NK-92 (cell line): ENCODE data around the gene ANKMY1.

Experiments used
- DNase-seq: peaks from one replicate; lab custom pipeline; 2025; ENCODE audit not compliant: unreplicated experiment; lab: John Stamatoyannopoulos, UW

Gene ANKMY1

DNA sequence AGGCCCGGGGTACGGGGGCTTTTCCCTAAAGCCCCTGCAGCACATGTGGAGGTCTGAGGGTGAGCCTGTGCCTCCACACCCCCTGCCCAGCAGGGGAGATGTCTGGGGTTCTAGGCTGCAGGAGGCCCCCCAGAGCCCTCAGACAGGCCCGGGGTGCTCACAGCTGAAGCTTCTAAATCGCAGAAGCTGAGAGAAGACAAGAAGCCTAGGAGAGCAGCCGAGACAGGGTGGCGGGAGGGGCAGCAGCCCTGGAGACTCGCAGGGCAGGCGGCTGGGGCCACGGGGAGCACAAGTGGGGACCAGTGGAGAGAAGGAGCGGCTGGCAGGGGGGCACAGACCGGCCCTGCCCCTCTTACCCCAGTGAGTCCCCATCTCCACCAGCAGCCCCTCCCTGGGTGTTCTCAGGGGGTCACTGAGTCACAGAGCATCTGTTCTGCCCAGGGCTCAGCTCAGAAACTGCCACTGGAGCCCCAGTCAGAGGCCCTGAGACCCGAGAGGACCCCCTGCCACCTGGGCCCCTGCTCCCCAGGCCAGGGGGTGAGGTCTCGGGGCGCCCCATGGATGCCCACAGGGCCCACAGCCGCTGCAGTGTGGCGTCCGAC lies 96.2 kb downstream of the ANKMY1 start:
- no peak for DNase-seq

GRCh38 chr2:240460781-240461431 lies 96.9 kb downstream of the ANKMY1 start:
- DNase-seq: no peak

DNA sequence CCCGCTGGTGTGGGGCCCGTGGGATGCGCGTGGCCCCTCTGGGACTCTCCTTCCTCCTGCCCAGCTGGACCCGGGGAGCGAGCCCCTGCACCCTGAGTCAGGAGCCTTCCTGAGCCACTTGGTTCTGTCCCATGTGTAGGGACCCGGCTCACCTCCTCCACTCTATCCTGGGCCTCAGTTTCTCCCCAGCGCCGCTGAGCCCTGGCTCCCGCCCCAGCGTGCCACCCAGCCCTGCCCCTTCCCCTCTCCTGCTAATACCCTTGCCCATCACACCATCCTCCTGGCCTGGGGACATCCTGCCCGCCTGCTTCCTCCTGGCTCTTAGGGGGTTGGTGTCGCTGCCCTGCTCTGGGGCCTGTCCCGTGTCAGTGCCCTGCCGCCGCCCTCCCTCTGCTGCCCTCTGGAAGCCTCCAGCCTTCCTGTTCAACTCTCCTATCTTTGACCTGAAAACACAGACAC lies 97.5 kb downstream of the ANKMY1 start:
- DNase-seq: no peak

- no peak for DNase-seq
Measured at GRCh38 chr2:240459401-240460252, 98.2 kb downstream of the ANKMY1 start.

GRCh38 chr2:240458900-240459391 lies 98.8 kb downstream of the ANKMY1 start:
- no peak for DNase-seq

DNA sequence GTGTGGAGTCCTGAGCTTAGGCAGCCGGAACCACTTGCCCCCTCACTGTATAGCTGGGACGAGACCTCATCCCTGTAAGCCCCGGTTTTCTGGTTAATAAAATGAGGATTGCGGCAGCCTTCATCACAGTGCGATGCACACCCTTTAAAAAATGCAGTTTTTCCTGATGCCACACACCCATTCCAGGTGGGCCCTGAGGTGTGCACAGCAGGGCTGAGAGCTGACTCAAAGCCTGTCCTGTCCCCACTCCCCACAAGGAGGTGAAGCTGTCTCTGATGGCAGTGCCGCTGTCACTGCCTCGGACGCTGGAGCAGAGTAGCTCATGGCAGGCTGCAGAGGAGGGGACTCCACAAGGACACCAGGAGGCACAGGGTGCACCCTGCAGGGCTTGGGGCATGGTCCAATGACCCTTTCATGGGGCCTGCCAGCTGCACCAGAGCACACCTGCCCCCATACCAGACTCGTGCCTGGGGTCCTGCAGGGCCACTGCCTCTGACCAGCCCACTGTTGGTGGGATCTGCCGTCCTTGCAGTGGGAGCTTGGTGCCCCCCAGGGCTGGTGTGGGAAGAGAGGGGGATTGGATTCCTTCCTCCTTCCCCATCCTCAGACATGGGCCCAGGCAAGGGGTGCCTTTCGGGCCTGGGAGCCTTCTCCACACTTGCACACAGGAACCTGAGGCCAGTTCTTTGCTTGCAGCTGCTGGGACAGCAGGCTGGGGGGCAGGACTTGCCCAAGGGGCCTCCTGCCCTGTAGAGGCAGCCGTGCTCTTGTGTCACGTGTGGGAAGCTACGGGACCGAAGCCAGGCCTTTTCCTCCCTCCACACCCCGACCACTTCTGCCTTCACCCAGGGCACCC lies 99.5 kb downstream of the ANKMY1 start:
- DNase-seq: no peak

DNA sequence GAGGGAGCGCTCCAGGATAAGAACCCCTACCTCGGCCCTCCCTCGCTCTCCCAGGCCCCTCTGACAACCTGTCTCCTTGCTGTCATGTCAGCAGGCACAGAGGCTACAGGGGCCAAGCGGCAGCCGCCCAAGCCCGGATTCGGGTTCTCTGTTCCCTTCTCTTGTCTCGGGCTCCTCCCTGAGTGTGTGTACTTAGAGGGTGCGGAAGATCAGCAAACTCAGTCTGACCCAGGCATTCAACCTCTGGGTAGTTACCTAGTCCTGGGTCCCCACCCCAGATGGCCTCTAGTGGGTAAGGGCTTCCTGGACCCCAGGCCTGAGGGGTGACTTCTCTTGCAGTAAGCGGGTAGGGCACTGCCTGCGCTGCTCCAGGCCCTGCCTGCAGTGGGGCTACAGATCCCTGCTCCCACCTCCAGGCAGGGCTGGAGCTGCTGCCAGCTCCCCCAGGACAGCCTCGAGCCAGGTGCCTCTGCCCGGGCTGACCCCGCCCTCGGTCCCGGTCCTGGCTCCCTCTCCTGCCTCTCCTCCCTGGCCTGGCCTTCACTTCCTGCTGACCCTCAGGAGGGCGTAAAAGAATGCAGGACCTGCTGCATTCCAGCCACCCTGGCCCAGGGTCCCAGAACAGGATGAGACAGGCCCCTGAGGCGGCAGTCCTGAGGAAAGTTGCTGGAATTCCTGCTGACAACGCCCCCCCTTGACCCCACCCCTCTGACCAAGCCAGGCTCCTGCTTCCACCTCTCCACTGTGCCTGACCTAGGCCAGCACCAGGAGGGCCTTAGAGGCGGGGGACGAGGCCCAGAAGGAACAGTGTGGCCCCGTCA lies 100.4 kb downstream of the ANKMY1 start:
- no peak for DNase-seq

DNA sequence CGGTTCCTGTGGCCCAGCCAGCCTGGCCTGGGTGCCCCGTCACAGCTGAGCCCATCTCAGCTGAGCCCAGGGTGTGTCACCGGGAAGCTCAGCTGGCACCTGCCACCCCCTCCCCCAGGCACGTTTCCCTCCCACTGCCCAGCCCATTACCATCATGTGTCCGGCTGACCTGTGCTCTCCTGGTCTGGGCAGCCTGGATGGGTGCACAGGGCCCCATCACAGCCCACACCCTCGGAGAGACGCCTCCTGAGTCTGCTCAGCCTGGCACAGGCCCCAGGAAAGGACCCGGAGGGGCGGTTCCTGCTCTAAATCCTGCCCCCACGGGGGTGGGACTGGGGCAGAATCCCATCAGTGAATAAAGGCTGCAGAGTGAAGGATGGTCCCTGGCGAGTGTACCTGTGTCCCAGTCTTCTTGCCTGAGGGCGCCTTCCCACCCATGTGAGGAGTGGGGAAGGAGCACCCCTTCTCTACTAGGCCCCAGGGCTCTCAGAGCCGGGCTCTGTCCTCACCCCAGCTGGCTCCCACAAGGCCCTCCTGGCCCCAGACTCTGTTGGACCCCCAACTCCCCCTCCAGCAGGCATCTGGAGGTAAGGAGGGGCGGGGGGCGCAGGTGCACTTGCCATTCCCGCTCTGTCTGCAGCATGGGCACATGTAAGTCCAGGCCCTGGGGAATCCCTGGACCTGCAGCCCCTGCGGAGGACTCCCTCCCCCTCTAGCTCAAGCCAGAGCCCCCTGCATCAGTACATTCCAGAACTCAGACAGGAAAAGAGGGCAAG lies 101.2 kb downstream of the ANKMY1 start:
- no peak for DNase-seq

DNA sequence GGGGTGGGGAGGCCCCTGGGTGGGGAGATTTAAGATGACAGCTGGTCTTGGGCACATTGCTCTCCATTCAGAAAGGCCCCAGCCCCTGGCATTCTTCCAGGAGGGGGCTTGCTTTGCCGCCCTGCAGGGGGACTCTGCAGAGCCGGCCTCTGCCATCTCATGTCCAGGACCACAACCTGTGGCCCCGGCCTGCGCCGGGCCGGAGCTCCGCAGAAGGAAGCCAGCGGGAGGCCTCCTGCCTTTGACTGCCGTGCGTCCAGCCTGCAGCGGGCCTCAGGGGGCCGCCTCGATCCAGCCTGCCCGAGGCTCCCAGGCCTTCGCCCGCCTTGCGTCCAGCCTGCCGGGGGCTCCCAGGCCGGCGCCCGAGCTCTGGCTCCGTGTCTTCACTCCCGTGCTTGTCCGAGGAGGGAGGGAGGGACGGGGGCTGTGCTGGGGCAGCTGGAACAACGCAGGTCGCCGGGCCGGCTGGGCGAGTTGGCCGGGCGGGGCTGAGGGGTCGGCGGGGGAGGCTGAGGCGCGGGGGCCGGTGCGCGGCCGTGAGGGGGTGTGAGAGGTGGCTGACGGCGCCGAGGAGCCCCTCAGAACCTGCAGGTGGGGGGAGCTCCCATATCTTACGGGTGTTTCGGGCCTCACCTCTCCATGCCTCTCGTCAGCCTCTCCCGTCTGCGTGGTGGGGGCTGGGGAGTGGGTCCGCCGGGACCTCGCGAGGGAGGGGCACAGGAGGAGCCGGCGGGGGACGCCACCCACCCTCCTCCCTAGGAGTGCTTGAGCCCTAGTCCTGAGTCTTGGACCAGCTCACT lies 101.9 kb downstream of the ANKMY1 start:
- no peak for DNase-seq

DNA sequence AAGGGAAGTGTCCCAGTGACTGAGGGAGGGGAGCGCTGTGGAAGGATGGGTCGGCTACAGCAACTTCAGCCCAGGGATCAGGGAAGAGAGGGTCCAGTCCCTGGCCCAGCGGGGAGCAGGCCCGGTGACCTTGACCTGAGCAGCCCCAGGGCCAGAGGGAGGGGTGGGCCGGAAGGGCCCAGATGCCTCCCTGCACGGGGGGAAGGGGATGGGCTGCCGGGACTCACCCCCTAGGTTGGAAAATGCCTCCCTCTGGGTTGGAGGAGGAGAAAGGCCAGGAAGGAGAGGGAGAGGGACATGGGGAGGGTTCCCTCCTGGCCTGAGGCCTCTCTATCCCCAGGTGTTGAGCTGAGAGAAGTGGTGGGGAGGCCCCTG lies 102.5 kb downstream of the ANKMY1 start:
- DNase-seq: no peak

GRCh38 chr2:240454106-240454901 lies 103.5 kb downstream of the ANKMY1 start:
- no peak for DNase-seq

GRCh38 chr2:240453461-240454105 lies 104.2 kb downstream of the ANKMY1 start:
- DNase-seq: no peak

DNA sequence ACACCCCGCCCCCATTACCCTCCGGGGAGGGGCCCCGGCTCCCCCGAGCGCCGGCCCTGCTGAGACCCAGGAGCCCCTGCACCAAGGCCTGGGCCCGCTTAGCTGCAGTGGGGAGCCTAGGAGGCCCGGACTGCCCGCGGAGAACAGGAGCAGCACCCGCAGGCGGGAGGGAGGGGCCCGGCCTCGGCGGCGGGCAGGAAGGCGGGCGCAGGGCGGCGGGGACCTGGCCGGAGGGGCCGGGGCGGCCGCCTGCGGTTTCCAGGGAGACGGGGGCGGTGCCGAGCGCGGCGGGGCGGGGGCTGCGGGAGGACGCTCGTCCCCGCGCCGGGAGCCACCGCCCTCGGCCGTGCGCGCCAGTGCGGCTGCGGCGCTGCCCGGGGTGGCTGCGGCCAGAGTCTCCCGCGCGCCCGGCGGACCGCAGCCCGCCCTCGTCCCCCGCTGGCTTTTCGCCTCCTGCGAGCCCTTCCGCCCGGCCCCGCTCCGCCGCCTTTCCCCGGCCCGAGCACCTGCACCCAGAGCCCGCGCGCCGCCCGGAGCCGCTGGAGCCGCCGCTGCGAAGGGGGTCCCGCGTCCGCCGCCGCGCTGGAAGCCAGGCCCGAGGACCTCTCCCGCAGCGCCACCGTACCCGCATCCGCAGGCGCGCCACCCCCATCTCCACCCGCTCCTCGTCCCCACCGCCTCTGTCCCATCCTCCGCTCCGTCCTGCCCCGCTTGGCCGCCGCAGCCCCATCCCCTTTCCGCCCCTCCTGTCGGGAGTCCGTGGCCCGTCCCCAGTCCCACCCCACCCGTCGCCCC lies 105.1 kb downstream of the ANKMY1 start:
- no peak for DNase-seq

DNA sequence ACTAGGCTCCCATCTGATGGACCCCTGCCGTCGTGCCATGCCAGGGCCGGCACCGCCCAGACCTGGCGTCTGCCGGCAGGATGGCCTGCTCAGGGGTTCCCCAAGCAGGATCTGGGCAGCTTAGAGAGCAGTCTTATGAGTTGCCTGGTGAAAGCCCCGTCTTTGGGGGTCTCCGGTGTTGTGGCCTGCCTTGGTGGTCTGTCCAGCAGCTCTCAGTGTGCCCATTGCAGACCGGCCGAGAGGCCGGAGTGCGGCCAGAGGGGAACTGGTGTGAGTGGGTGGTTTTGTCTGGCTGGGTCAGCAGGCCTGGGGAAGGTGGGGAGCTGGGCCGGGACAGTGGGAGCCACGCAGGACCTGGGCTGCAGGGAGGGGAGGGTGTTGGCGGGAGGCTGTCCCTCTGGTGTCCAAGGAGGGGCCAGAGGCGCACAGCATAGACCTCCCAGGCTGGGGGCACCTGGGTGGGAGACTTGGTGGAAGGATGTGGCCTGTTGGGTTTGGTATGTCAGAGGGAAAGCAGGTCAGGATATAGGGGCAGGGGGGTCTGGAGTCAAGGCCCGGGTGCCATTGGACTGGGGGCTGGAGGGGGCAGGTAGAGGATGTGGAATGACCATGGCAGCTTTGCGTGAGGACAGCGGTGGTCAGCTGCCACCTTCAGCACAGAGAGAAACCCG lies 105.9 kb downstream of the ANKMY1 start:
- no peak for DNase-seq

DNA sequence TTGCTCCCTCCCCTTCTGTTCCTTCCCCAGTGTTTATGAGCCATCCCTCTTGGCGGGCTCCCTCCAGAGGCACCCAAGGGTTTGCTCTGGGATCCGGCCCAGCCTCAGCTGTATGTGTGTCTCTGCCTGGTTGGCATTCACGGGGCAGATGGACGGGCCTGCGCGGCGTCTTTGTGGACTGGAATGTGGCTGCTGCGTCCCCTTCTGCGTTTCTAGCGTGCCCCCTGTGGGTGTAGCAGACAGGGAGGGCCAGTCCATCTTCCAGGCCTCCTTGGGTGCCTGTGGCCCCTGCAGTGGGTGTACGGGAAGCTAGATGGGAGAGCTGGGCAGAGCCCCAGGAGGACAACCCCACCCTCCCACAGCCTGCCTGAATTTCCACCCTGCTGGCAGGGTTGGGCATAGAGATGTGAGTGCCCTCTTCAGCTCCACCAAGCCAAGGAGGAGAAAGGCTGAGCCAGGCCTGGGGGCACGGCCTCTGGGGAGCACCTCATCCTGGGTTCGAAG lies 106.6 kb downstream of the ANKMY1 start:
- no peak for DNase-seq
